H1 (cell line): Measurements from ENCODE around the gene CD244. TPM values are rescaled to one million over a fixed set of nuclear protein-coding genes. Genes with fewer than 3 reads are reported as not detected.

ENCODE experiments used
- CTCF ChIA-PET: fragments of 300-600 bp; sonication (Branson Sonifier 250); formaldehyde crosslinking; loops from one replicate; lab custom pipeline; 2021; ENCODE audit not compliant: partially characterized antibody; lab: Charles Lee
- POLR2A ChIA-PET: fragments of 300-600 bp; sonication (Branson Sonifier 250); formaldehyde crosslinking; loops from one replicate; lab custom pipeline; 2021; ENCODE audit warnings: inconsistent platforms; ENCODE audit not compliant: partially characterized antibody; lab: Charles Lee
- DNase-seq, 2 experiments: peaks; one replicate each; pipeline versions ENCODE4 v3.0.0 to v3.0.0-alpha.2; 2010 to 2022; ENCODE audit warnings: low spot score in 2 of 2, low read depth in 1 of 2, mixed read lengths in 1 of 2
- FAIRE-seq: peaks from 2 replicates; lab custom pipeline; 2011; peaks lifted over from hg19 to GRCh38; lab: Jason Lieb, UNC
- H2AFZ ChIP-seq: 2 replicates; pipeline ENCODE4 v1.8.1; 2012; ENCODE audit warnings: low read length, inconsistent platforms
- H2AK5ac ChIP-seq: 2 replicates; pipeline ENCODE4 v1.6.1; 2013; ENCODE audit warnings: low read depth, low read length
- H2BK120ac ChIP-seq: replicated peaks from 2 replicates; pipeline ENCODE3; 2013; ENCODE audit warnings: low read depth, low read length, inconsistent platforms
- H2BK12ac ChIP-seq: 2 replicates; pipeline ENCODE4 v1.6.1; 2013; ENCODE audit warnings: low read depth, low read length
- H2BK15ac ChIP-seq: 2 replicates; pipeline ENCODE4 v1.6.1; 2013; ENCODE audit warnings: low read length
- H2BK20ac ChIP-seq: 2 replicates; pipeline ENCODE4 v1.6.1; 2013; ENCODE audit warnings: low read length
- H2BK5ac ChIP-seq: 2 replicates; pipeline ENCODE4 v1.6.1; 2013; ENCODE audit warnings: low read depth, low read length
- H3K14ac ChIP-seq: 2 replicates; pipeline ENCODE4 v1.6.1; 2013; ENCODE audit warnings: inconsistent platforms; ENCODE audit not compliant: insufficient read length
- H3K18ac ChIP-seq: 2 replicates; pipeline ENCODE4 v1.6.1; 2013; ENCODE audit warnings: low read length; ENCODE audit errors: extremely low read depth
- H3K23ac ChIP-seq: 2 replicates; pipeline ENCODE4 v1.6.1; 2013; ENCODE audit warnings: inconsistent platforms; ENCODE audit not compliant: insufficient read length
- H3K23me2 ChIP-seq: 2 replicates; pipeline ENCODE4 v1.6.1; 2013; ENCODE audit warnings: low read depth, low read length
- H3K27ac ChIP-seq: 2 replicates; pipeline ENCODE4 v1.6.1; 2011; ENCODE audit warnings: low read depth, low read length, inconsistent platforms
- H3K27me3 ChIP-seq, 4 experiments: replicated peaks in 1 of 4; 1 replicate in 1 of 4; 2 replicates in 3 of 4; pipeline versions ENCODE4 v1.6.1 to v1.8.1; 2011 to 2013; ENCODE audit warnings: low read length in 3 of 4, mild to moderate bottlenecking in 3 of 4, inconsistent platforms in 2 of 4, mixed read lengths in 2 of 4, moderate library complexity in 1 of 4; ENCODE audit not compliant: control insufficient read depth in 3 of 4, insufficient read depth in 3 of 4; ENCODE audit errors: extremely low read depth in 1 of 4
- H3K36me3 ChIP-seq, 4 experiments: 2 replicates each; pipeline versions ENCODE4 v1.6.1 to v1.8.1; 2011 to 2013; ENCODE audit warnings: mild to moderate bottlenecking in 4 of 4, low read length in 3 of 4, moderate library complexity in 2 of 4, control low read depth in 1 of 4, inconsistent platforms in 1 of 4; ENCODE audit not compliant: insufficient read depth in 4 of 4, control insufficient read depth in 2 of 4
- H3K4ac ChIP-seq: replicated peaks from 2 replicates; pipeline ENCODE3; 2013; ENCODE audit warnings: low read length, low read depth, mixed read lengths, inconsistent platforms; ENCODE audit not compliant: insufficient read length
- H3K4me1 ChIP-seq, 4 experiments: replicated peaks in 1 of 4; 1 replicate in 1 of 4; 2 replicates in 3 of 4; pipeline versions ENCODE4 v1.6.1 to v1.8.1; 2011 to 2013; ENCODE audit warnings: low read length in 3 of 4, inconsistent platforms in 2 of 4, mixed read lengths in 1 of 4; ENCODE audit not compliant: insufficient read depth in 4 of 4, control insufficient read depth in 3 of 4
- H3K4me2 ChIP-seq, 2 experiments: 2 replicates each; pipeline versions ENCODE4 v1.6.1 to v1.8.1; 2011 to 2013; ENCODE audit warnings: low read depth in 2 of 2, low read length in 2 of 2, control low read depth in 1 of 2, inconsistent platforms in 1 of 2, mild to moderate bottlenecking in 1 of 2; ENCODE audit not compliant: insufficient read depth in 1 of 2
- H3K4me3 ChIP-seq, 4 experiments: fragments of 200-600, 300-600 bp in 1 of 4; sonication (generic), shearing (Covaris generic), sonication (Bioruptor Twin) in 1 of 4; 2 replicates each; pipeline versions ENCODE4 v1.5.1 to v1.8.1; 2011 to 2016; ENCODE audit warnings: low read length in 4 of 4, low read depth in 3 of 4, control low read depth in 2 of 4, inconsistent platforms in 2 of 4, mild to moderate bottlenecking in 2 of 4, mixed read lengths in 1 of 4, moderate library complexity in 1 of 4; ENCODE audit not compliant: insufficient read depth in 2 of 4; ENCODE audit errors: extremely low read depth in 1 of 4
- H3K56ac ChIP-seq: replicated peaks from 2 replicates; pipeline ENCODE3; 2013; ENCODE audit warnings: low read depth, mild to moderate bottlenecking, mixed read lengths, low read length, inconsistent platforms; ENCODE audit not compliant: insufficient read length
- H3K79me1 ChIP-seq: 2 replicates; pipeline ENCODE4 v1.6.1; 2013; ENCODE audit warnings: low read depth, low read length, control low read depth
- H3K79me2 ChIP-seq, 2 experiments: 2 replicates each; pipeline versions ENCODE4 v1.6.1 to v1.8.1; 2012 to 2013; ENCODE audit warnings: low read length in 2 of 2, mild to moderate bottlenecking in 2 of 2, inconsistent platforms in 1 of 2; ENCODE audit not compliant: insufficient read depth in 2 of 2, control insufficient read depth in 1 of 2
- H3K9ac ChIP-seq, 4 experiments: replicated peaks in 1 of 4; 1 replicate in 1 of 4; 2 replicates in 3 of 4; pipeline versions ENCODE4 v1.6.1 to v1.8.1; 2011 to 2013; ENCODE audit warnings: low read depth in 3 of 4, low read length in 3 of 4, control low read depth in 2 of 4, mild to moderate bottlenecking in 2 of 4, moderate library complexity in 2 of 4, inconsistent platforms in 1 of 4; ENCODE audit errors: extremely low read depth in 1 of 4
- H3K9me3 ChIP-seq, 2 experiments: 2 replicates each; pipeline versions ENCODE4 v1.6.1 to v1.8.1; 2012 to 2013; ENCODE audit warnings: mild to moderate bottlenecking in 2 of 2, moderate library complexity in 2 of 2, control low read depth in 1 of 2, inconsistent platforms in 1 of 2, low read depth in 1 of 2, low read length in 1 of 2, mixed read lengths in 1 of 2; ENCODE audit not compliant: insufficient read depth in 2 of 2
- H4K20me1 ChIP-seq, 2 experiments: replicated peaks in 1 of 2; 2 replicates each; pipeline versions ENCODE3 to v1.8.1; 2011 to 2013; ENCODE audit warnings: inconsistent platforms in 2 of 2, low read length in 2 of 2, mild to moderate bottlenecking in 1 of 2; ENCODE audit not compliant: insufficient read depth in 2 of 2, control insufficient read depth in 1 of 2
- H4K5ac ChIP-seq: 2 replicates; pipeline ENCODE4 v1.6.1; 2013; ENCODE audit warnings: low read length, low read depth, mixed read lengths, inconsistent platforms; ENCODE audit not compliant: insufficient read length
- H4K8ac ChIP-seq: 2 replicates; pipeline ENCODE4 v1.8.0; 2013; ENCODE audit warnings: mild to moderate bottlenecking, moderate library complexity, low read length, inconsistent platforms; ENCODE audit not compliant: insufficient read depth; ENCODE audit errors: extremely low read depth
- H4K91ac ChIP-seq: replicated peaks from 2 replicates; pipeline ENCODE3; 2013; ENCODE audit warnings: low read length, mixed read lengths, inconsistent platforms; ENCODE audit not compliant: insufficient read length
- ASH2L ChIP-seq: fragments of 200-600, 300-600 bp; sonication (generic); IDR thresholded peaks from one replicate; pipeline ENCODE4 v1.7.1; 2017; ENCODE audit warnings: low read length
- BCL11A ChIP-seq, 2 experiments: IDR thresholded peaks; one replicate each; pipeline ENCODE4 v1.6.1; 2011; ENCODE audit warnings: low read depth in 2 of 2, low read length in 2 of 2, mild to moderate bottlenecking in 2 of 2
- GABPA ChIP-seq: IDR thresholded peaks from 2 replicates; pipeline ENCODE4 v1.6.1; 2011; ENCODE audit warnings: mild to moderate bottlenecking, low read length, moderate library complexity, borderline replicate concordance; ENCODE audit not compliant: insufficient read depth
- KDM5A ChIP-seq: fragments of 200-600 bp; IDR thresholded peaks from 2 replicates; pipeline ENCODE4 v1.7.1; 2012; ENCODE audit warnings: mild to moderate bottlenecking, low read length, inconsistent platforms, mixed read lengths
- POLR2A ChIP-seq, 2 experiments: IDR thresholded peaks; 1 replicate in 1 of 2; 2 replicates in 1 of 2; pipeline ENCODE4 v1.6.1; 2011; ENCODE audit warnings: low read depth in 2 of 2, low read length in 2 of 2, mild to moderate bottlenecking in 2 of 2; ENCODE audit errors: control extremely low read depth in 1 of 2
- RFX5 ChIP-seq: IDR thresholded peaks from 2 replicates; pipeline ENCODE4 v1.6.1; 2011; ENCODE audit warnings: low read depth, low read length, improper control_type of control experiment, borderline replicate concordance
- RXRA ChIP-seq: IDR thresholded peaks from 2 replicates; pipeline ENCODE4 v1.6.1; 2011; ENCODE audit warnings: low read depth, mild to moderate bottlenecking, low read length, moderate library complexity; ENCODE audit not compliant: insufficient read depth
- SAP30 ChIP-seq: fragments of 300-600 bp; sonication (generic); IDR thresholded peaks from 2 replicates; pipeline ENCODE4 v1.7.1; 2012; ENCODE audit warnings: low read length, moderate library complexity, mild to moderate bottlenecking, inconsistent platforms; ENCODE audit not compliant: insufficient read depth, insufficient replicate concordance
- TAF7 ChIP-seq: optimal IDR thresholded peaks from 2 replicates; pipeline ENCODE3; 2011; ENCODE audit warnings: low read depth, mild to moderate bottlenecking, inconsistent platforms, low read length, moderate library complexity, borderline replicate concordance
- TBP ChIP-seq: IDR thresholded peaks from 2 replicates; pipeline ENCODE4 v1.6.1; 2011; ENCODE audit warnings: low read depth, low read length, improper control_type of control experiment
- TEAD4 ChIP-seq: IDR thresholded peaks from 2 replicates; pipeline ENCODE4 v1.6.1; 2012; ENCODE audit warnings: low read depth, low read length, inconsistent platforms, mixed read lengths
- YY1 ChIP-seq: IDR thresholded peaks from 2 replicates; pipeline ENCODE4 v1.6.1; 2011; ENCODE audit warnings: low read depth, mild to moderate bottlenecking, low read length
- WGBS, 2 experiments: shearing (Covaris generic) in 1 of 2; methylation state at CpG; one replicate each; pipeline versions ENCODE4 v1.1.6 to v1.1.7; 2013 to 2015; ENCODE audit warnings: low lambda C conversion rate in 2 of 2, mixed read lengths in 2 of 2, inconsistent platforms in 1 of 2, low coverage in 1 of 2, missing lambda C conversion rate in 1 of 2; ENCODE audit not compliant: insufficient replicate concordance in 2 of 2, insufficient coverage in 1 of 2, insufficient read length in 1 of 2; ENCODE audit errors: extremely low coverage in 1 of 2, missing lambda C conversion rate in 1 of 2; 5-methylcytosine and 5-hydroxymethylcytosine counted together
- polyA plus RNA-seq, 7 experiments: library from polyadenylated mRNA; depleted of rRNA in 3 of 7; stranded (reverse) in 5 of 7; unstranded in 2 of 7; fragments of >200 nt in 5 of 7; fragments of 200-250 nt in 2 of 7; gene quantifications; 1 replicate in 5 of 7; 2 replicates in 1 of 7; 4 replicates in 1 of 7; pipeline versions ENCODE4 v1.2.1 to v1.2.3, GENCODE V29; 2011 to 2013; ENCODE audit warnings: missing spikeins in 2 of 7, mixed read lengths in 2 of 7
- total RNA-seq: library from RNA; stranded (reverse); fragmentation: NEBNext Ultra II Directional; extraction: Animal tissue kit (Norgen Biotek cat#: 25700); gene quantifications from 2 replicates; pipeline ENCODE4 v1.2.1, GENCODE V29; 2021

CD244 gene
- total and polyA plus RNA-seq, 2 of the 8 experiments (the other 6 are each of a cell fraction or from before 2014, with no cell fraction given) = not detected

DNA sequence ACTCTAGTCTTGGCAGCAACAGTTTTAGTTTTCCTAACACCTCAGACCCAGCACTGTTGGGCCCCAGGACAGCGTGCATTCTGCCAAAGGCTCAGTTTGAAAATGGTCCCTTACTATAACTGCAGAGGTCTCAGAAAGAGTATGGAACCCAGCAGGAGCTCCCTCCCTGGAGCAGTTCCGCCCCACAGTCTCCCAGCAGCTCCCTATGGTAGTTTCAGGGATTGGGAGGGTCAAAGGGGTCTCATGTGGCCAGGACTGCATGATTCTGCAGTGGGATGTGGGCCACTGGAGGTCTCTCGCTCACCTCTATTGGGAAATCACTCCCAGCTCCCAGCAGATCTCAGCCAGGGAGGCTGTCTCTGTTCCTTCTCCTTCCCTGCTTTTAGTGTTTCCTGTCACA lies 54.4 kb downstream of the CD244 start:
- Histone ChIP-seq H3K4me2 (no peak overlapping the region), H3K27me3 (no peaks in the 10 kb centered on the region), H3K36me3 (no peaks in the 10 kb centered on the region), H2BK5ac (no peak overlapping the region), H3K79me2 (no peaks in the 10 kb centered on the region), H3K4me3 (no peak overlapping the region), H3K9ac (no peak overlapping the region), H3K56ac (no peak overlapping the region), H3K4me1 (peaks cover 0 to 7% (median 2%) of the 10 kb centered on the region in 4 experiments; a peak in 3 of 7 replicates), H3K23ac (no peak overlapping the region), H2BK15ac (no peak overlapping the region), H4K20me1 (no peaks in the 10 kb centered on the region), H2BK20ac (no peak overlapping the region), H4K8ac (no peak overlapping the region), H3K14ac (no peak overlapping the region), H3K9me3 (no peaks in the 10 kb centered on the region), H2AK5ac (no peak overlapping the region), H4K91ac (no peak overlapping the region), H2BK12ac (no peak overlapping the region), H4K5ac (no peak overlapping the region), H3K27ac (no peak overlapping the region), H3K18ac (no peak overlapping the region), H2AFZ (peak overlapping the region; percentile 35; the same call in 1 of the 2 replicates)
- POLR2A ChIA-PET = interaction anchor here (0.9 kb wide), 1 partner anchor 10 kb away, joined by 4 read pairs; no protein-coding TSS in a partner anchor
- CTCF ChIA-PET = interaction anchor here (0.8 to 2.7 kb wide), 15 partner anchors 10 to 373 kb away, joined by 3 to 16 read pairs (median 4); partner anchors contain the start of gene LY9
- 91% methylated on average over 3 of the region's 3 CpGs; no CpG with 5 or more reads in 1 of the 2 experiments for WGBS, 2 experiments
- no peak for DNase-seq
- TF ChIP-seq RXRA (no peak), BCL11A (IDR thresholded peaks at IDR 0.05; ENCODE audit: low read depth in 2 of 2, low read length in 2 of 2) (no peak), TEAD4 (no peak), TAF7 (no peak), POLR2A (IDR thresholded peaks at IDR 0.05; ENCODE audit: control extremely low read depth in 1 of 2, low read depth in 2 of 2, low read length in 2 of 2) (no peak), SAP30 (no peak), GABPA (no peak), YY1 (no peak), RFX5 (no peak), KDM5A (no peak), TBP (no peak), ASH2L (no peak)
- TF ChIP-seq, all 59 proteins: peak for 0
- no peak for FAIRE-seq
- H3K4ac ChIP-seq = no peak overlapping the region
- H3K23me2 ChIP-seq = no peaks in the 10 kb centered on the region
- H2BK120ac ChIP-seq = no peak overlapping the region
- H3K79me1 ChIP-seq = no peaks in the 10 kb centered on the region
